Forelimb muscle (tissue), 1 donor: ENCODE measurements around the gene ARL4C. TPM values are rescaled to one million over a fixed set of nuclear protein-coding genes. Genes with fewer than 3 reads are reported as not detected.

Source experiments
- DNase-seq: peaks from one replicate; pipeline ENCODE4 v3.0.0-alpha.2; 2013; ENCODE audit warnings: low read depth
- polyA plus RNA-seq: library from polyadenylated mRNA; unstranded; fragments of 120-200 nt; gene quantifications from one replicate; pipeline ENCODE4 v1.2.1, GENCODE V29; 2013; ENCODE audit not compliant: insufficient read length

Gene ARL4C
- 4.4 TPM for polyA plus RNA-seq

GRCh38 chr2:234496835-234497593 is at the start of gene ARL4C:
Gene ARL4C (minus strand): TSS chr2:234497081. CDS start chr2:234496586, 495 bp downstream.
- peak; percentile 29 for DNase-seq

GRCh38 chr2:234544659-234545611 is 48.1 kb upstream of the ARL4C start:
- no peak for DNase-seq

- DNase-seq: no peak
Observed at GRCh38 chr2:234542742-234543141, 45.9 kb upstream of the ARL4C start.

- DNase-seq: no peak
Observed at GRCh38 chr2:234537929-234538328, 41.0 kb upstream of the ARL4C start.

- no peak for DNase-seq
Observed at GRCh38 chr2:234536178-234536965, 39.5 kb upstream of the ARL4C start.

- no peak for DNase-seq
Observed at GRCh38 chr2:234535464-234535863, 38.6 kb upstream of the ARL4C start.

- no peak for DNase-seq
Observed at GRCh38 chr2:234534515-234534914, 37.6 kb upstream of the ARL4C start.

- DNase-seq: no peak
Observed at GRCh38 chr2:234533626-234534025, 36.7 kb upstream of the ARL4C start.

- no peak for DNase-seq
Observed at GRCh38 chr2:234528410-234529148, 31.7 kb upstream of the ARL4C start.

GRCh38 chr2:234526711-234527110 is 29.8 kb upstream of the ARL4C start:
- no peak for DNase-seq

- DNase-seq: no peak
Observed at GRCh38 chr2:234521536-234521935, 24.7 kb upstream of the ARL4C start.

- DNase-seq: no peak
Observed at GRCh38 chr2:234518986-234519642, 22.2 kb upstream of the ARL4C start.

GRCh38 chr2:234517971-234518370 is 21.1 kb upstream of the ARL4C start:
- DNase-seq: no peak

GRCh38 chr2:234514873-234515638 is 18.2 kb upstream of the ARL4C start:
- DNase-seq: no peak

GRCh38 chr2:234514099-234514498 is 17.2 kb upstream of the ARL4C start:
- no peak for DNase-seq

GRCh38 chr2:234512884-234513669 is 16.2 kb upstream of the ARL4C start:
- no peak for DNase-seq

- no peak for DNase-seq
Observed at GRCh38 chr2:234502919-234503285, 6.0 kb upstream of the ARL4C start.

GRCh38 chr2:234502285-234502918 is 5.5 kb upstream of the ARL4C start:
- no peak for DNase-seq
